Karpas-422 (cell line): ENCODE measurements around the gene ODF4. TPM values are rescaled to one million over a fixed set of nuclear protein-coding genes. Genes with fewer than 3 reads are reported as not detected.

Experiments used
- DNase-seq: peaks from one replicate; pipeline ENCODE4 v3.0.0-alpha.2; 2015
- H2AFZ ChIP-seq: fragments of 200-600 bp; sonication (generic); 2 replicates; pipeline ENCODE4 v1.6.1; 2014; ENCODE audit warnings: antibody characterized with exemption, low read length, mixed read lengths
- H3K27ac ChIP-seq: fragments of 200-600 bp; sonication (generic); 2 replicates; pipeline ENCODE4 v1.5.1; 2014; ENCODE audit warnings: mild to moderate bottlenecking, low read length, moderate library complexity
- H3K27me3 ChIP-seq: fragments of 200-600 bp; sonication (generic); 2 replicates; pipeline ENCODE4 v1.6.1; 2014; ENCODE audit warnings: low read length, mixed read lengths
- H3K36me3 ChIP-seq: fragments of 200-600 bp; sonication (generic); 2 replicates; pipeline ENCODE4 v1.6.1; 2014; ENCODE audit warnings: low read length, mixed read lengths; ENCODE audit not compliant: insufficient read depth
- H3K4me1 ChIP-seq: fragments of 200-600 bp; sonication (generic); 2 replicates; pipeline ENCODE4 v1.6.1; 2014; ENCODE audit warnings: mild to moderate bottlenecking, low read length, mixed read lengths
- H3K4me2 ChIP-seq: fragments of 200-600 bp; sonication (generic); 2 replicates; pipeline ENCODE4 v1.6.1; 2014; ENCODE audit warnings: low read length, low read depth, mild to moderate bottlenecking; ENCODE audit not compliant: poor library complexity, severe bottlenecking
- H3K4me3 ChIP-seq: fragments of 200-600 bp; sonication (generic); 2 replicates; pipeline ENCODE4 v1.5.1; 2014; ENCODE audit warnings: mild to moderate bottlenecking, antibody characterized with exemption, low read length, mixed read lengths
- H3K79me2 ChIP-seq: fragments of 200-600 bp; sonication (generic); 2 replicates; pipeline ENCODE4 v1.6.1; 2014; ENCODE audit warnings: mild to moderate bottlenecking, low read length, mixed read lengths
- H3K9ac ChIP-seq: fragments of 200-600 bp; sonication (generic); 2 replicates; pipeline ENCODE4 v1.6.0; 2014; ENCODE audit warnings: low read length
- H3K9me2 ChIP-seq: fragments of 200-600 bp; sonication (generic), shearing (Covaris generic); replicated peaks from 2 replicates; pipeline ENCODE4 v1.6.0; 2014; ENCODE audit warnings: mild to moderate bottlenecking, low read length, moderate library complexity; ENCODE audit not compliant: insufficient read depth
- H3K9me3 ChIP-seq: fragments of 300-700, 200-600 bp; sonication (generic); 2 replicates; pipeline ENCODE4 v1.6.1; 2014; ENCODE audit warnings: low read length, mixed read lengths
- H4K20me1 ChIP-seq: fragments of 200-600 bp; sonication (generic); 2 replicates; pipeline ENCODE4 v1.6.1; 2014; ENCODE audit warnings: mild to moderate bottlenecking, antibody characterized with exemption, low read length, low read depth; ENCODE audit not compliant: insufficient read depth
- total RNA-seq: library from RNA; depleted of rRNA; stranded (reverse); fragments of >200 nt; shearing (Covaris generic); gene quantifications from 2 replicates; pipeline ENCODE4 v1.2.3, GENCODE V29; 2014; ENCODE audit warnings: low replicate concordance

ODF4 gene
- total RNA-seq, 1 experiment from 2014 or later, result not detected

DNA sequence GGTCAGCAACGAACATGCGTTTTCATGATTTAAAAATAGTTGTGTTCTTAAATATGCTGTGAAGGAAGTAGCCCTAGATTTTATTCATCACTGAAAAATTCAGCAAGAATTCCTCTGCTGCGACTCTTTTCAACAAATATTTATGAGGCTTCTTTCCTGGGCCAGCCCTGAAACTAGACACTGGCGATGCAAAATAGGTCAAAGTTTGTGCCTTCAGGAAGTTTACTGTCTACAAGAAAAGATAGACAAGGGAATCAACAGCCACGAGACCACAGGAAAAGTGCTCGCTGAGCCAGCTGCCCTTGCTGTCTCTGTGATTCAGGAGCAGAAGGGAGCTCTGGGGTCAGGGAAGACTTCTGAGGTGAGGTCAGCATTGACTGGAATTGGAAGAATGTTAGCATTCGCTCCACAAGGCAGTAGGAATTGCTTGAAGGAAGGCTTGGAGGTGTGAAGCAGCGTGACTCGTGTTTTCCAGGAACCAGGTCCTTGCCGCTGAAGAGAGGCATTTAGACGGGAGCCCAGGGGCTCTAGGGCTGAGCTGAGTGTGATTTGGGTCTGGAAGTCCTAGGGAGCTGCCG is 45.2 kb downstream of the ODF4 start:
- Histone ChIP-seq H2AFZ (no peak overlapping the region), H3K36me3 (peaks cover 27% of the 10 kb centered on the region), H3K9me3 (no peaks in the 10 kb centered on the region), H3K27ac (no peak overlapping the region), H3K4me1 (peaks cover 24% of the 10 kb centered on the region), H4K20me1 (peaks cover 31% of the 10 kb centered on the region), H3K9me2 (no peaks in the 10 kb centered on the region), H3K4me2 (peak overlapping the region; percentile 95), H3K27me3 (no peaks in the 10 kb centered on the region), H3K79me2 (peaks cover 30% of the 10 kb centered on the region), H3K9ac (peak overlapping the region; percentile 96), H3K4me3 (peak overlapping the region; percentile 100; the same call in 1 of the 2 replicates)
- DNase-seq, result no peak

- no peak overlapping the region for H3K4me3 ChIP-seq
- H3K4me2 ChIP-seq, result no peak overlapping the region
- no peak overlapping the region for H3K27ac ChIP-seq
- no peak for DNase-seq
- H3K27me3 ChIP-seq, result no peaks in the 10 kb centered on the region
- H3K4me1 ChIP-seq, result peaks cover 13% of the 10 kb centered on the region
- no peaks in the 10 kb centered on the region for H3K9me3 ChIP-seq
- H3K9me2 ChIP-seq, result no peaks in the 10 kb centered on the region
- peaks cover 8% of the 10 kb centered on the region for H3K36me3 ChIP-seq
- no peak overlapping the region for H3K9ac ChIP-seq
- peaks cover 12% of the 10 kb centered on the region for H3K79me2 ChIP-seq
- H4K20me1 ChIP-seq, result peaks cover 11% of the 10 kb centered on the region
- no peak overlapping the region for H2AFZ ChIP-seq
Observed at GRCh38 chr17:8386841-8387240, 47.2 kb downstream of the ODF4 start.

DNA sequence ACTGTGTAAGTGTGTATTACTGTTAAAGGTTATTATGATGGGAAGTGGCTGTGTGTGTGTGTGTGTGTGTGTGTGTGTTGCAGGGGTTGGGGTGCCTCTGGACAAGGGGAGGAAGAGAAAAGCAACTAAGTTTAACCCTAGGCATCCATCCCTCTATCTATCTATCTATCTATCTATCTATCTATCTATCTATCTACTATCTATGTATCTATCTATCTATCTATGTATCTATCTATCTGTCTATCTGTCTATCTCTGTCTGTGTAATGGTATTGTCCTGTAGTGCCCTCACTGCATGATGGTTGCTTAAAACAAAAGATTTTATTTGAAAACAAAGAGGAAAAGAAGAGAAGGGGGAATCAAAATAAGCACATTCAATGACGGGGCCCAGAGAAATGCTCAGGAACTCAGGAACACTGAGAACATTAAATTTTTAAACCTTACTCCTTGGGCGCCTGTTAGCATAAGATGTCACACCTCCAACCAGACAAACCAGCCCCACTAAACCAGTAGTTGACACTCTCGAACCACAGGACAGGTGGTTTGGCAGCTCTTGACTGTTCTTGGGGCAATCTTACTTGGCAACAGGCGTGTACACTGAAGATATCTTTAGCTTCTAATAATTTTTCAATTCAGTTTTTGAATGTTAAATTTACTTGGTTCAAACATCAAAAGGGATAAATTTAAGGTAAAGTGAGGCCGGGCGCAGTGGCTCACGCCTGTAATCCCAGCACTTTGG is 48.4 kb downstream of the ODF4 start:
- H2AFZ ChIP-seq, result no peak overlapping the region

GRCh38 chr17:8391711-8392110 is 52.1 kb downstream of the ODF4 start:
- Histone ChIP-seq H2AFZ (no peak overlapping the region), H3K36me3 (no peaks in the 10 kb centered on the region), H3K27ac (no peak overlapping the region), H3K27me3 (no peaks in the 10 kb centered on the region), H3K9ac (no peak overlapping the region), H3K4me2 (no peak overlapping the region), H3K4me3 (no peak overlapping the region), H3K9me3 (no peaks in the 10 kb centered on the region), H3K9me2 (no peaks in the 10 kb centered on the region), H3K4me1 (peaks cover 5% of the 10 kb centered on the region), H3K79me2 (no peaks in the 10 kb centered on the region), H4K20me1 (no peaks in the 10 kb centered on the region)
- no peak for DNase-seq

More for the DNA sequence above, 48.4 kb downstream of the ODF4 start:
- H3K79me2 ChIP-seq, result no peaks in the 10 kb centered on the region
- no peaks in the 10 kb centered on the region for H3K36me3 ChIP-seq
- H3K9ac ChIP-seq, result no peak overlapping the region
- peaks cover 9% of the 10 kb centered on the region for H3K4me1 ChIP-seq
- no peaks in the 10 kb centered on the region for H3K9me2 ChIP-seq
- H3K27ac ChIP-seq, result no peak overlapping the region
- no peak for DNase-seq
- H4K20me1 ChIP-seq, result 0 out of 2 replicates have a peak, but pooled peaks cover 3% of the 10 kb centered on the region
- H3K4me2 ChIP-seq, result no peak overlapping the region
- no peaks in the 10 kb centered on the region for H3K9me3 ChIP-seq
- H3K27me3 ChIP-seq, result no peaks in the 10 kb centered on the region
- no peak overlapping the region for H3K4me3 ChIP-seq

- no peak overlapping the region for H2AFZ ChIP-seq
- H3K36me3 ChIP-seq, result no peaks in the 10 kb centered on the region
- no peaks in the 10 kb centered on the region for H3K9me2 ChIP-seq
- no peak overlapping the region for H3K4me2 ChIP-seq
- H3K27me3 ChIP-seq, result no peaks in the 10 kb centered on the region
- H3K9ac ChIP-seq, result no peak overlapping the region
- no peaks in the 10 kb centered on the region for H4K20me1 ChIP-seq
- H3K4me3 ChIP-seq, result no peak overlapping the region
- H3K79me2 ChIP-seq, result no peaks in the 10 kb centered on the region
- no peak for DNase-seq
- peaks cover 5% of the 10 kb centered on the region for H3K4me1 ChIP-seq
- H3K9me3 ChIP-seq, result no peaks in the 10 kb centered on the region
- H3K27ac ChIP-seq, result no peak overlapping the region
Observed at GRCh38 chr17:8392274-8392673, 52.6 kb downstream of the ODF4 start.

DNA sequence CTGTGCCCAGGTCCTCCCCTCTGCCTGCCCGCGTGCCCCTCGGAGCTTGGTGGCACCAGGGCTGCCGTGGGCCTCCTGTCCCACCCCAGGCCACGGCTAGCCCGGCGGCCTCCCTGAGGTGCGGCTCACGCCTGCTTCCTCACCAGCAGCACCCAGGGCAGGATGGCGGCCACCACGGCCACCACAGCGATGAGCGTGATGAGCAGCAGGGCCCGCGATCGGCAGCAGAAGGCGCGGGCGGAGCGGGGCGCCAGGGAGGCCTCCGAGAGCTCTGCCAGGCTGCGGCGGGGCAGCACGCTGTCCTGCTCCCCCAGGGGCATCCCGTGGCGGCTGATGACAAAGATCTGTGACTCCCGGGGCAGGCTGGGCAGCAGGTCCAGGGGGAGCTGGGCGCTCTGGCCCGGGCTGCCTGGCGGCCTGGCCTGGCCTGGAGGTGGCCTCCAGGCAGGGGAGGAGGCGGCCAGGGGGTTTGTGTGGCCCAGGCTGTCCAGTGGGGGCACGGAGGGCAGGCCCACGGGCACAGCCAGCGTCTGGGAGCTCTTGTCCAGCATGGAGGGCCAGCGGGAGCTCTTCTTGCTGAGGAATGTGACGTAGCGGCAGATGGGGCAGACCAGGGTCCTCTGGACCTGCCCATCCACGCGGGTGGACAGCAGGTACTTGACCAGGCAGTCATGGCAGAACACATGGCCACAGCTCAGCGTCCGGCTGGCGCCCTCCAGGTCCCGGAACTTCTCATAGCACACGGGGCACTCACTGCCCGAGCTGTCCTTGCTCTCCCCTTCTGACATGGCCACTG is 53.2 kb downstream of the ODF4 start:
- Histone ChIP-seq H3K4me2 (no peak overlapping the region), H2AFZ (no peak overlapping the region; the same call in 1 of the 2 replicates), H4K20me1 (no peaks in the 10 kb centered on the region), H3K36me3 (no peaks in the 10 kb centered on the region), H3K79me2 (no peaks in the 10 kb centered on the region), H3K4me3 (no peak overlapping the region), H3K27ac (no peak overlapping the region), H3K27me3 (no peaks in the 10 kb centered on the region), H3K9me3 (no peaks in the 10 kb centered on the region), H3K4me1 (peaks cover 5% of the 10 kb centered on the region), H3K9me2 (no peaks in the 10 kb centered on the region), H3K9ac (no peak overlapping the region)
- no peak for DNase-seq

DNA sequence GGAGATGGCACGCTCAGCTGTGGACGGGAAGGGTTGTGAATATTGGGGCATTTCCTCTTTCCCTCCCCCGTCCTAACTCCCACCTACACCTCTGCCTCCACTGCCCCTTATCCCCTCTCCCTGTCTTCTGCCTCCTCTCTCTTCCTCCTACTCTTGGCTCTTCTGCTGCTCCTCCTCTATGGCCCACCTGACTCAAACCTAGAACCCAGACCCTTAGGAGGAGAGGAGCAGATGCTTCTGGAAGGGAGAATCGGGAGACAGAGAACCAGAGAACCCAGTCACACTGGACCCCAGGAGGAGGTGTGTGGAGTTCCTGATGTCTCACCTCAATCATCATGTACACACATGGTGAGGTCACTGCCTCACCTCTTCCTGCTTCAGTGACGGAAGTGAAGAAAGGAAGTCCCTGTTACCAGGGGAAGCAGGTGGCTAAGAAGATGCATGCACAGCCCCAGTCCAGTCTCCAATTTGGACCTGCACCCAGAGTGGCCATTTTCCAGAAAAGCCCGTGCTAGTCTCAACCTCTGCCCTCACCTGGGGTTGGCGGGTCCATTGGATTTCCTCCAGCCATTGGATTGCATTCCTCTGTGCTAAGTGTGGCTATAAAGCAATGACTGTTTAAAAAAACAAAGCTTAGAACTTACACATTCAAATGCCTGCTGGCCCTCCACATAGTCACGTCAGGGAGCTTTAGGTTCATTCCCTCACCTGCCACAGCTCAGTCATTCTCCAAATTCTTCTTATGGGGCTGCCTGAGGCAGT is 54.0 kb downstream of the ODF4 start:
- H3K79me2 ChIP-seq, result no peaks in the 10 kb centered on the region
- no peaks in the 10 kb centered on the region for H3K9me3 ChIP-seq
- no peaks in the 10 kb centered on the region for H3K27me3 ChIP-seq
- no peak overlapping the region for H3K4me3 ChIP-seq
- H3K36me3 ChIP-seq, result no peaks in the 10 kb centered on the region
- no peak overlapping the region for H3K27ac ChIP-seq
- H3K9ac ChIP-seq, result no peak overlapping the region
- H2AFZ ChIP-seq, result peak overlapping the region; percentile 4; the same call in 1 of the 2 replicates
- DNase-seq, result peak; percentile 66
- H4K20me1 ChIP-seq, result no peaks in the 10 kb centered on the region
- no peak overlapping the region for H3K4me2 ChIP-seq
- peaks cover 5% of the 10 kb centered on the region for H3K4me1 ChIP-seq
- no peaks in the 10 kb centered on the region for H3K9me2 ChIP-seq
